NCI-H2107 (cell line): ENCODE data around the gene DSCAML1.
"Not testable (repeated sequence)": the region's sequence is repeated elsewhere in the genome, so short reads cannot be mapped to it uniquely, and the experiment has no call there.

Experiments
- DNase-seq: peaks from one replicate; lab custom pipeline; 2025; lab: John Stamatoyannopoulos, UW

DSCAML1 gene

DNA sequence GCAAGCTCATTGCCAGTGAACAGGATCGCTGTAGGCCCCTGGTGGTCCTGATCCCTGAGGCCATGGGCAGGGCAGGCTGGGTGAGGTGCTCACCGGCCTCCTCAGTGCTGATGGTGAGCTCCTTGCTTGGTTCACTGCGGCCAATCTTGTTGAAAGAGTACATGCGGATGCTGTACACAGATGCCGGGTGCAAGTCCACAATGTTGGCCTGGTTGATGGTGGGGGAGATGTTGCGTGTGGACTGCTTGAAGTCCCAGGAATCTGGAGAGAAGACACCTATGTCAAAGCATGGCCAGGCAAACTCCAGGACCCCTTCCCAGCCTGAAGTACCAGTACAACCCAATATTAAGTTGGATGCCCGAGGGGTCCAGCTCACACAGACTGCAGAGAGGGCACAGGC is 325.2 kb downstream of the DSCAML1 start:
- DNase-seq = no peak

DNA sequence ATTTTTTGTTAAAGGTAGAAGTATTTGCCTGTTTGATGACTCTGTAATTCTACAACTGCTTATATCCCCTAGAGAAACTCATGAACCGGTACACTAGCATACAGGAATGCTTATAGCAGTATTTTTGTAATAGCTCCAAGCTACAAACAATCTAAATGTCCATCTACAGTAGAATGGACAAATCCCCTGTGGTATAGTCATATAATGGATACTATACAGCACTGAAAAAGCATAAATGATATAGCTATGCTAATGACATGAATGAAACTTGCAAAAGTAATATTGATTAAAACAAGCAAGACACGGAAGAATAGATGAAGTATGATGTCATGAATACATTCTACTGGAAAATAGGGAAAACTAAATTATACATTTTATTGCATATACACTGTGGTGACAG is 326.4 kb downstream of the DSCAML1 start:
- no peak for DNase-seq

DNA sequence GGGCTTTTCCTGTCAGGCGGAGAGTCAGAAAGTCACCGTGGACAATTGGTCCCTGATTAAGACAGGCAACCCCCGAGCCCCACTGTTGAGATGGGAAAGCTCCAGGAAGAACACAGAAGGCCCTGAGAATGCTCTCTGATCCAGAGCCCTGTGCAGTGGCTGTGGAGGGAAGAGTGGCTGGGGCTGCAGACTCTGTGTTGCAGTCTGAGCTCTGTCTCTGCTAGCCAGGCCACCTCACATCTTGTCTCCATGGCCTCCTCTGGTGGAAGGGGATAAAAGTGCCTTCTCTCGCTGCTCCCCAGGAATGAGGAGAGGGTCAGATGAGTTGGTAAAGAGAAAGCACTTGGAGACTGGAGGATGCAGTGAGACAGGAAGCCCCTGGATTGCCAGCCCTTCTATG is 328.1 kb downstream of the DSCAML1 start:
- DNase-seq = no peak

DNA sequence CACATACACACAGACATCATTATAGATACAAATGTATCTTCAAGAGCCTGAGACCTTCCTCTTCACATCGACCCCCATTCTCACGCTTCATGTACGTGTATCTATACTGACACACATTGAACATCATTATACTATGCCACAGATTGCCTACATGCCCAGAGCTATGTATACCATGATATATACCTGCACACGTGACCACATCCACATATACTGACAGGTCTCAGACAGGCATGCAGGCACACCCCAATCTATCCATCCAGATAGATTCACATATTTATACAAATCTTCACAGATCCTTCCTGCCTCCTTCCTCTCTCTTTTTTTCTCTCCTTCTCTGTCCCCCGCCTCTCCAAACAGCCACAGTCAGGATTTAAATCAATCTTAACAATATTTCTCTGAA is 329.2 kb downstream of the DSCAML1 start:
- no peak for DNase-seq

DNA sequence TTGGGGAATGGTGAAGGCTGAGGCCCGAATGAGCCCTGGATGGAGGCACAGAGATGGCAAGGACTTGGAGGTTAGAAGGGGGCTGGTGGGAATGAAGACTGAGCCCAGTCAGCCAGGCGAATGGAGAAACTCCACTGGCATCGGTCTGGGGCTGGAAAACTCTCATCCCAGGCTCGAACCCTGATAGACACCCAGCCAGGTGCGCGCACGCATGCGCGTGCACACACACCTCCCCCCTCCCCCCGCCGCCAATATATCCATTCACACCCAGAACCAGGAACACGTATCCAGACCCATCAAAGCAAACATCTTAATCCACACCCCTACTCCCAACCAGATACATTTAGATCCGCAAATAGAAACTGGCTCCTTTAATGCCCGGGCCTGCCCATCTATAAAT is 330.1 kb downstream of the DSCAML1 start:
- no peak for DNase-seq

DNA sequence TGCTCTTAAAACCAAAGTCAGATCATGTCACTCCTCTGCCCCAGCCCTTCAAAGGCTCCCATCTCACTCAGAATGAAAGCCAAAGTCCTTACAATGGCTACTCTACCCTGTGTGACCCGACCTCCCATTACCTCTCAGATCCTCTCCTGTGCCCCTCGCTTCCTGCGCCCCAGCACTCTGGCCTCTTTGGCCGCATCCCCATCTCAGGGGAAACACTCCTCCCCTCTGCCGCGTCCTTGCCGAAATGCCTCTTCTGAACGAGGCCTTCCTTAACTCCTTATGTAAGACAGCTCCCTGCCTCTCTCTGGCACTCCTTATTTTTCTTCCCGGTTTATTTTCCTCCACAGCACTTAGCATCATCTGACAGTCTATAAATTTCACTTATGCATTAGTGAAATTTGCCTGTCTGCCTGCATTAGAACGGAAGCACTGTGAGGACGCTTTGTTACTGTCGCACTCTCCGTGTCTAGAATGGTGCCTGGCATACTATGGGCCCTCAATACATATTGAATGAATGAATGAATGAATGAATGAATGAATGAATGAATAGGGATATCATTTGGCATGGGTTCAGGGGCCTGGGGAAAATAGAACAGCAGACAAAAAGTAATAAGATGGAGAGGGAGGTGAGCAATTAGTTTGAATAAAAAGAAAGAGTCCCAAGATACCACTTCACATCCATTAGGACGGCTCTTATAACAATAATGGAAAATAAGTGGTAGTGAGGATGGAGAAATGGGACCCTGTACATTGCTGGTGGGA is 331.6 kb downstream of the DSCAML1 start:
- DNase-seq = peak; percentile 52

DNA sequence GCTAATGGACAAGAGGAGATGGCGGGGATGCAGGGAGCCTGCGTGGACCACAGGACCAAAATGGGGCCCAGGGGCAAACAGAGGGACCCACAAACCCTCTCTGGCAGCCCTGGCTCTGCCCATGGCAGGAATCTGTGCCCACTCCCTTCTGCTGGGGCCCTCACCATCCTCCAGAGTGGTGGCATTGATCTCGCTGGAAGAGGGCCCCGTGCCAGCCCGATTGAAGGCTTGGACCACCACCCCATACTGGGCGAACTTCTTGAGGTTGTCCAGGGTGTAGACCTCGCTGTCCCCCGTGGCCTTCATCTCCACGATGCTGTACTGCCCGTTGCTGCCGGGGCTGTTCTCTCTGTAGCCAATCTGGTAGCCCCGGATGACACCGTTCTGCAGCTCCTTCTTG is 332.2 kb downstream of the DSCAML1 start:
- no peak for DNase-seq

DNA sequence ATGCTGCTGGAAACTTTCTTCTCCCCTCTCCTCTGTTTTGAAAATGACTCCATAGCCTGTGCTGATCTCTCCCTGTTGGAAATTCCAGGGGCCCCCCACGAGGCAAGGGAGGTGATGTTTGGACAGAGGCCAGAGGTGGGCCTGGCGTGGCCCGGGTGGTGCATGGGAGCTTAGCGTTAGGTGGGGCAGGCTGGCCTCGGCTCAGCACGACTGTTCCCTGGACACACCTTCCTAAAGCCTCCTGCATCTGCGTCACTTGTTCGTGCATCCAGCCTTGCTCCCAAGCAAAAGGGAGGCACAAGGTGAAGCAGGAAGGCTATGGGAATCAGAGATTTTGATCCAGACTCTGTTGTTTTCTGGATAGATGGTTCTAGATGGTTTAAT is 334.2 kb downstream of the DSCAML1 start:
- DNase-seq = no peak

DNA sequence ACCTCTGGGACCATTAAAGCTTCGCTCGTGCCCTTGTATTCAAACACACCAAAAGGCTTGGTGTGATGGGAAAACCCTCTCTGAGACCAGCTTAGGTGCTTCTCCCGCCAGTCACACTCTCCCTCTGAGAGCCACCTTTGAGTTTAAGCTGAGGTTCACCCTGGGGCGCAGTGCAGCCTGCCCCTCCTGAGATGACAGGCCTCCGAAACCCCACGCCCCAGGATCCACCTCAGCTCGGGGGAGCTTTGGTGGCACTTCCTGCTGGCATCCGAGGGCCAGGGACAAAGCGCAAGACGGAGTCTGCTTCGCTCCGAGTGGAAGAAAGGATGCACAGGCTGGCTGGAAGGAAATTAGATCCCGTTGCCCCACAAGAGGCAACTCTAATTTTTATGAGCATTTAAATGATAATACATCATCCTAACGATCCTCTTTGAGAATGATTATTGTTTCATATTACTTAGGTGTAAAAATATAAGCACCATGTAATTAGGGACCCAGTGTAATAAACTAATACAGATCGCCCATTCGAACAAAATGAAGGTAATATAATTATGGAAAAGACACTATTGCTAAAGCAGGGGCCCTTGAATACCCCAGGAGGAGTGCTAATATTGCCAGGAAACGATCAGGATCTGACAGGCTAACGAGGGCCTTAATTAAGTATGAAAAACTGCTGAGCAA is 334.7 kb downstream of the DSCAML1 start:
- DNase-seq = no peak

DNA sequence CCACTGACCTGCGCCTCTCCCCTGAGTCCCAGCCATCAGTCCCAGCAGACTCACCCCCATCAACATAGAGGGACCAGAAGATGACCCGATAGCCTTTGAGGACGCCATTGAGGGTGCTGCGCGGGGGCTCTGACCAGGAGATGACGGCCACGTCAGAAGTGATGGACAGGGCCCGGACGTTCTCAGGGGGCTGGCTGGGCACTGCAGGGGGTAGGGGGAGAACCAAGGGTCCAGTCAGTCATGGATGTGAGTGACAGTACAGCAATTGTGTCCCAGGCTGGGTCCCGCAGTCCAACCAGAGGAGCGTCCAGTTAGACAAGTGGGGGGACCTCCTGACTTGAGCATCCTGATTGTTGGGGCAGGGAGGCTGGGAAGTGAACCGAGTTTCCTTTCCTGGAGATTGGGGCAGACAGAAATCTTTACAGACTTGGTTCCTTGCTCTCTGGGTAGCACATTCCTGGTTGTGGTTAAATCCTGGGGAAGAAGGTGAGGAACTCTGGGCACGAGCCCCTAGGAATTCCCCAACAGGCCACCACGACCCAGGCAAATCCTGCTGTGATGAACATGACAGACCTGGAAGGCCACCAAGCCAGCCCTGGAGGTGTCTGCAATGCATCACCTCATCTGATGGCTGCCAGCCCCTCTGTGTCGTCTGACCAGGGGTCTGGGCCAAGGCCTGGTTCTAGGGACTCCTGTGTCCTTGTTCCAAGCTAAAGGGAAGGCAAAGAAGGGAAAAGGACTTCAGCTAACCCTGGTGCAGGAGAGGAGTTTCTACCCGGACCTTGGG is 335.4 kb downstream of the DSCAML1 start:
- DNase-seq = no peak

DNA sequence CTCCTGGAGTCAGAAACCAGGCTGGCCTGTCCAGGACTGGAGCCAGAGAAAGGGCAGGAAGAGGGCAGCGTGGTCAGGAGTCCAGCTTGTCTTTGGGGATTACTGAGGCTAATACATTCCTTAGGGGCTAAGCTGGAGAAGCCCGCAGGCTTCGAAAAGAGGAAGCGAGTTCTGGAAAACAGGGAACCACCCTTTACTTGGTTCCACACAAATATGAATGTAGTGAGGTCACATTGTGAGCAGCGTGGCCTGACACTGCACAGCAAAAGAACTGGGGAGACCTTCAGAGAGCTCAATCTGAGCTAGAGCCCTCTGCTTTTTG is 337.1 kb downstream of the DSCAML1 start:
- DNase-seq = no peak

DNA sequence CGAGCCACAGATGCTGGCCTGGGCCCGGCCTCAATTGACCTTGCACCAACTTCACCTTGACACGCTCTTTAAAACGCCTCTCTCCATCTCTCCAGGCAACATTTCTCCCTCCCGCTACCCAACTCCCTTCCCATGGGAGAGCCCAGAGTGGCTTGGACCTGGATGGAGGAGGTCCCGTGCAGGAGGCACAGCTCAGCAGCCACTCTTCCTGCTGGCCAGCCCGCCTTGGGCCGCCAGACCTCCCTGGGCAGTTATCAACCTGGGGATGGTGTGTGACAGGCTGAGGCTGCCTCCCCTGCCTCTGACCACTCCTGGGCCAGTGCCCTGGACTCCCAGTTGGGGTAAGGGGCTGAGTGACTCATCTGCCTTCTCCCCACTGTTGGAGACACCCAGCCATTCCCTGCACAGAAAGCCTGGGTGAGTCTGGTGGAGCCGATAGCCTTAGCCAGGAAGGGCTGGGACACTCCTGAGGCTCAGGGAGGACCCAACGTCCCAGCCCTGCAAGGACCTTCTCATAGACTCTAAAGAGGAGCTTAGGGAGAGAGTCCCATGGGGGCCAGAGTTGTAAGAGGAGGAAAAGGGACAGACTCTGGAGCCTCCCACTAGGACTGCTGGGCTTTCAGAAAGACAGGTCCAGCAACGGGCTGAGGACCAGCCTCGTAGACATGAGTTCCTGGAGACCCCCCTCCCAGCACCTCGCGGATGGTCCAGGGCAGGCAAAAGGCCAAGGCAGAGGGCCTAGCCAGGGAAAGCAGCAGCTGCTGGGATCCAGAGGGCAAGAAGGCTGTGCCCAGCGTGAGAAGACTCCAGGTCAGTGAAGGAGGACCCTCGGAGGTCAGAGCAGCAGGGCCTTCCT is 337.7 kb downstream of the DSCAML1 start:
- no peak for DNase-seq

DNA sequence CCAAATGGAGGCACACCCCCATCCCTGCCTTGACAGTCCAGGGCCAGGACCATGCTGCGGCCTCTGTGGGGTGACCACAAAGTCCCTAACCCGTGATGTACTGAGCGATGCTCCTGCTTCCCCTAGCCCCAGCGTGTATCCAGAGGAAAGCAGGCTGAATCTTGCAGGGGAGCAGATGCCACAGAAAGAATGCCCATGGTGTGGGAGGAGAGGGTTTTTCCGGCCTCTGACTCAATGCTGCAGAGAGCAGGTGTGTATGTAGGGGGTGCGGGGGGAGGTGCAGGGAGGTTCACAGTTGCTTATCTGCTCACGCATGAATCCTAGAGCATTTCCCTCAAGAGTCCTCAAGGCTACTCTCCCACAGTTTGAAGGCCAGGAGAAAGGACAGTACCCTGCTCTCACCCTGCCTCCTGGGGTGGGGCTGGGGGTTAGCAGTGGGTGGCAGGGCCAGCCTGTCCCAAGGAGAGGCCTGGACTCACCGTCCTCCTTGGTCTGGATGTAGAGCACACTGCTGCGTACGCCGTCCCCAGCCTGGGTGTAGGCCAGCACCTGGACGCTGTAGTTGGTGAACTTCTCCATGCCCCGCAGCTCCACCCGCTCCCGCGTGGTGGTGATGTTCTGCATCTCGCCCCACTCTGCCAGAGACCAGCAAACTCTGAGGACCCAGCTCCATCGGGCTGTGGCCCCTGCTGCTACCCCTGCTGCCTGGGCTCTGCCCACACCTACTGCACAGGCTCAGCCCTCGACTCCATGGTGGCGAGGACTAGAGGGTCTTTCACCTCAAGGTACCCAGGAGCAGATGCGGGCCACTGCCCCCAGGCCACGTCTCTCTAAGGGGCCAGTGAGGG is 338.5 kb downstream of the DSCAML1 start:
- peak; percentile 70 for DNase-seq

DNA sequence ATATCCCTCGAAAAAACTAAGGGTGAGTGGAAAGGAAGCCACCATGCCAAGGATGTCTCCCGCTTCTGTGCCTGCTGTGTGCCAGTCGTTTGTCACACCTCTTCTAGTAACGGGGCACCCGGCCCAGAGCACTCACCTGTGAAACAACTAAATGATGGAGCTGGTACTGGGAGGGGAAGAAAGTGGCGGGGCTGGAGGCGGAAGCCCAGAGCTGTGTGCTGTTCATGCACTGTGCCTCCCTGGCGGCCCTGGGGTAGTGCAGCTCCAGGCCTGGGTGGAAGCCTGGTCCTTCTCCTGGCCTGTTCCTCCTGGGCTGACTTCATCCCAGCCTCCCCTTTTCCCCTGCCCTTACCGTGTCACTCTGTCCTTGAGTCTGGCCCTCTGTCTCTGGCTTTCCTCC is 339.2 kb downstream of the DSCAML1 start:
- DNase-seq = no peak

DNA sequence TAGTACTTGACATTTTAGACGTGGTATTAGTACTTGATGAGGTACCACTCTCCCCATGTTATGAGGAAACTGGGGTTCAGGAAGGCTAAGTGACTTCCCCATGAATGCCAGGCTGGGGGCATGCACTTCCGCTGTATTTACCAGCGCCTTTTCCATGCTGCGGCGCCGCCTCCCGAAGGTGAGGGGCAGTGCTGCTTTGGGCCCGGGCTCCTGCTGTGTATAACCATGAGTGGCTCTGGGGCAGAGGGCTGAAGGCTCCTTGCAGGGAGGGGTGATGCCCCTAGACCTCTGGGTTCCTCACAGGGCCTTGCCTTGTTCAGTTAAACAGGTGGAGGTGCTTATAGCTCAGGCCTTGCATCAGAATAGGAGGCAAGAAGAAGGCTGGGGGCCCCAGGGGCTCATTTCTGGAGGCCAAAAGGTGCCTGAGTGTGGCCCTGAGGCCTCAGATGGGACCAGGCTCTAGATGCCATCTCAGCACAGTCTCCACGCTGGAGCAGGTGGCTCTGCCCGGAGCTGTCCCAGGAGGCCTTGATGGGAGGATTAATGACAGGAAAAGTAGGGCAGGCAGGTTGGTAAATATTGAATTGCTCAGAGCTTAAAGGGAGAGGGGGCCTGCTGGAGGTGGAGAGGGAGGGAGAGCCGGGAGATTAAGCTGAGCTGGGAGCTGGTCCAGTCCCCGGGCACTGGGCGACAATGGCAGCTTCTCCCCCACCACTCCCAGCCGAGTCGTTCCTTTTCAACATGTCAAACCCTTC is 339.8 kb downstream of the DSCAML1 start:
- peak; percentile 81 for DNase-seq

DNA sequence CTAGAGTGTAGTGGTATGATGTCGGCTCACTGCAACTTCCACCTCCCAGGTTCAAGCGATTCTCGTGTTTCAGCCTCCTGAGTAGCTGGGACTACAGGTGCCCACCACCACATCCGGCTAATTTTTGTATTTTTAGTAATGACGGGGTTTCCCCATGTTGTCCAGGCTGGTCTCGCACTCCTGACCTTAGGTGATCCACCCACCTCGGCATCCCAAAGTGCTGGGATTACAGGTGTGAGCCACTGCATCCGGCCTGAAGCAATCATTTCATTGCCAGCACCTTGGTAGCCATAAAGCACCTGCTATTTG is 340.3 kb downstream of the DSCAML1 start:
- DNase-seq = not testable (repeated sequence)

DNA sequence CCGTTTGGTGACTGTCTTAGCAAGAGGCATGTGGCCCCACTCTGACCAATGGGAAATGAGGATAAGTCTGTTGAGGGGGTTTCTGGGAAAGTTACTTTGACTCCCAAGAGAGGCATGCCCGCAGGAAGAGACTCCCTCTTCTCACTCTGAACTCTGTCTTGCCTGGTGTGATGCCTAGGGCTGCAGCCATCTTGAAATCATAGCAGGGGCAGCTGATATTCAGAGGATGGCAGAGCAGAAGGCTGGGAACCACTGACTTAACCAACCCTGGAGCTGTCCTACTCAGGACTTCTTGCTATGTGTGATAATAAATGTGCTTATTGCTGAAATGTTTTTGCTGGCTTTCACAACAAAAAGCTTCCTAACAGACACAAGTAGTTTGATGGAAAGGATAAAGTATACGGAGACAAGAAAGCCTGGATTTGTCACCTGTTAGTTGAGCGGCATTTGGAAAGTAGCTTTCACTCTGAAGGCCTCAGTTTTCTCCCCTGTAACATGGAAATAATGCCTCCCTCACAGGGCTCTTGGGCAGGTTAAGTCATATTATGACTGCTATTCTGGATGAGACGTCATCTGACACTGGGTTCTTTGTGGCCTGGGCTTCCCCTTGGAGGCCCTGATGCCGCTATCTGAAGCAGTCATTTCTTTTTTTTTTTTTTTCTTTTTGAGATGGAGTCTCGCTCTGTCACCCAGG is 340.8 kb downstream of the DSCAML1 start:
- no peak for DNase-seq

DNA sequence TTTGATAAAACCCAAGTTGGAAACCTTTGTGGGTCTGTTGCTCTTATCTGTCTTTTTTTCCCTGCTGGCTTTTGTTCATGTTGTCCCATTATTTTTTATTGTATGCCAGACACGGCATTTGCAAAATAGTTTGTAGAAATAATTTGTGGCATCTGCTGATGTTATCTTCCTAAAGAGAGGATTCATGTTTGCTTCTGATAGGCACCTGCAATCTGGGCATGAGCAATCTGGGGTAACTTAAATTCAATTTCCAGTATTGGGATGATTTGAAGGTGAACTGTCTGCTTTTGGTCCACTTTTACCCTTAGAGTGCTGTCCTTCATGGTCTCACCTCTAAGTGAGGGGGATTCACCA is 342.5 kb downstream of the DSCAML1 start:
- DNase-seq = no peak

DNA sequence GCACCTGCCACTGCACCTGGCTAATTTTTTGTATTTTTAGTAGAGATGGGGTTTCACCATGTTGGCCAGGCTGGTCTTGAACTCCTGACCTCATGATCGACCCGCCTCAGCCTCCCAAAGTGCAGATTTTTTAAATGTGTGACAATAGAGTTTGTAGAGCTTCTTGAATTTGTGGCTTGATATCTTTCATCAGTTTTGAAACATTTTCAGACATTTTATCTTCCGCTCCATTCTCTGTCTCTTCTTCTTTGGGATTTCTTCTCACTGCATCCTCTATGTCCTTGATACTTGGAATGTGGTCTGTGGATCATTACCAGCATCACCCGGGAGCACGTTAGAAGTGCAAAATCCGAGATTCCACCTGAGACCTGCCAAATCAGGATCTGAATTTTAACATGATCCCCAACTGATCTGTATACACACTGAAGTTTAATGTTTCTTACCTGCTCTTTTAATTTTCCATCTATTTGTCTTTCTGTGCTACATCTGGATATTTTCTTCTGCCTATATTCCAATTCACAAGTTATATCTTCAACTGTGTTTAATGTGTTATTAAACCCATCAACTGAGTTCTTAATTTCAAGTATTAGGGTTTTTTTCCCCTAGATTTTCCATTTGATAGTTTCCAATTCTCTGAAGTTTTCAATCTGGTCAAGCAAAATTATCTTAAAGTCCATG is 343.0 kb downstream of the DSCAML1 start:
- DNase-seq = no peak
